ENCODE measurements around the gene MTG1. TPM values are rescaled to one million over a fixed set of nuclear protein-coding genes. Genes with fewer than 3 reads are reported as not detected.
"Not testable (repeated sequence)": the region's sequence is repeated elsewhere in the genome, so short reads cannot be mapped to it uniquely, and the experiment has no call there.

The MTG1 gene
- polyA plus RNA-seq, 1 donor: 43.2 TPM

DNA sequence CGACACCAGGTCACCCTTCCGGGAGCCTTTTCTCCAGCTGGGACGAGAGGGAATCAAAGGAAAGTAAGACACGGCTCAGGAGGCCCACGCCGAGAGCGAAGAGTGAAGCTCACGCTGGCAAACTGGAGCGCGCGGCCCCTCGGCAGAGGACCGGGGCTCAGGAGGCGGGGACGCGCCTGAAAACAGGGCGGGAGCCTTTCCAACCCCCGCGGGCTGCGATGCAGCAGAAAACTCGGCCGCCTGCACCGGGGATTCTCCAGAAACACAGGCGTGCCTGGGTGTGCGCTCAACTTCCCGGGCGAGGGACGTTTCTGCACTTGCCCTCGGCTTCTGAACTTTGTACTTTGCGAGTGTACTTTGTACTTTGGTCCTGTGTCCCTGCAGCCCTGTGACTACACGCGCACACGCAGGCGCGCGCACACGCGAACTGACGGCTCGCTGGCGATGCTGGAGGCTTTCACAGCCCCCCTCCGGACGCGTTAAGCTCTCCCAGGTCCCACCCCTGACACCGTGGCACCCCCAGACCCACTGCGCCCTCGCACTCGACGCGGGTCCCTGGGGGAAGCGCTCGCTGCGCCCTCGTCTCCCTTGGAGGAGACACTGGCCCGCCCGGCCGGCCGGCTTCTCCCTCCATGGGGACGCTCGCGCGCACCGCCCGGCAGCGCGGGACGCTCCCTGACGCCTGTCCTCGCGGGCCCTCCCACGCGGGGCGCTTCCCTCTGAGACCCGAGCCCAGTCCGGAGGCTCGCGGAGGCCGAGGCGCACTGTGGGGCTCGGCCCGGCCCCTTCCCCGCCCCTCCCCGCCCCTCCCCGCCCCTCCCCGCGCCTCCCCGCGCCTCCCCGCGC, 15.5 kb upstream of the MTG1 start:
- DNase-seq (ENCODE audit: low read depth): no peak

DNA sequence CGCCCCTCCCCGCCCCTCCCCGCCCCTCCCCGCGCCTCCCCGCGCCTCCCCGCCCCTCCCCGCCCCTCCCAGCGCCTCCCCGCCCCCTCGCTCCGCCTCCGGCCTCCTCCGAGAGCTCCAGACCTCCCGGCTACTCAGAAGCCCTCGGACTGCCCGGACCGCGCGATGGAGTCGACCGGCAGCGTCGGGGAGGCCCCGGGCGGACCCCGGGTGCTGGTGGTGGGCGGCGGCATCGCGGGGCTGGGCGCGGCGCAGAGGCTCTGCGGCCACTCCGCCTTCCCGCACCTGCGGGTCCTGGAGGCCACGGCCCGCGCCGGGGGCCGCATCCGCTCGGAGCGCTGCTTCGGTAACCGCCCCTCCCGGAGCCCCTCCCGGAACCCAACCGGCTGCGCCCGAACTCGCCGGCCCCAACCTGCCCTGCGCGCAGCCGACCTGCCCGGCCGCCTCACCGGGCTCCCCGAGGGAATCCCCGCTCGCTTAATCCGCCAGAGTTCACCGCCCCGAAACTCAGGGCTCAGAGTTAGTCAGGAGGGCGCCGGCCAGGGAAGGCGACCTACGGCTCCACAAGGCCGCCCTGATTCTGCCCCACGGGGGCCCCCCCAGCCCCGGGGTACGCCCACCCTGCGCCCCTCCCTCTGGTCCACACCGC, 14.7 kb upstream of the MTG1 start, which contains the start of gene PAOX:
Gene PAOX, plus strand, starts transcription at position 111 of the 649 bp plus-strand sequence. Its CDS starts 55 bp downstream, at position 166.
- DNase-seq (ENCODE audit: low read depth): no peak

DNA sequence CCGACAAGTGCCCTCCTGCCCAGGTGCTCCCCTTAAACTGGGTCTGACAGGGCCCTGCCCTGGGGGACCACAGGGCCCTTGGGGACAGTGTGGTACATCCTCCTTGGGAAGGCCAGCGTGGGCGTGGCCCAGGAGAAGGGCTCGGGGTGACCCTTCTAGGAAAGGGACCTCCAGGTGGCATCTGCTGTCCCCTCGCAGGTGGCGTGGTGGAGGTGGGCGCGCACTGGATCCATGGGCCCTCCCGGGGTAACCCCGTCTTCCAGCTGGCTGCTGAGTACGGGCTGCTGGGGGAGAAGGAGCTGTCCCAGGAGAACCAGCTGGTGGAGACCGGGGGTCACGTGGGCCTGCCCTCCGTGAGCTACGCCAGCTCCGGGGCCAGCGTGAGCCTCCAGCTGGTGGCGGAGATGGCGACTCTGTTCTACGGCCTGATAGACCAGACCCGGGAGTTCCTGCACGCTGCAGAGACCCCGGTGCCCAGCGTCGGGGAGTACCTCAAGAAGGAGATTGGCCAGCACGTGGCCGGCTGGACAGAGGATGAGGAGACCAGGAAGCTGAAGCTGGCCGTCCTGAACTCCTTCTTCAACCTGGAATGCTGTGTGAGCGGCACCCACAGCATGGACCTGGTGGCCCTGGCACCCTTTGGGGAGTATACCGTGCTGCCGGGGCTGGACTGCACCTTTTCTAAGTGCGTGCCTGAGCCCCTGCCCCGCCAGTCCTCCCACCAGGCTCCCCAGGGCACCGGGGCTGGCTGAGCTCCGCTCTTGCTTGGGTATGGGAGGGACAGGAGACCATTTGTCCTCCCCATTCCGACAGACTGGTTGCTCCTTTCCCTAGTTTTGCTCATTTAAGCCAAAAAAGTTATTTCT, 13.9 kb upstream of the MTG1 start:
- DNase-seq (ENCODE audit: low read depth): no peak

DNA sequence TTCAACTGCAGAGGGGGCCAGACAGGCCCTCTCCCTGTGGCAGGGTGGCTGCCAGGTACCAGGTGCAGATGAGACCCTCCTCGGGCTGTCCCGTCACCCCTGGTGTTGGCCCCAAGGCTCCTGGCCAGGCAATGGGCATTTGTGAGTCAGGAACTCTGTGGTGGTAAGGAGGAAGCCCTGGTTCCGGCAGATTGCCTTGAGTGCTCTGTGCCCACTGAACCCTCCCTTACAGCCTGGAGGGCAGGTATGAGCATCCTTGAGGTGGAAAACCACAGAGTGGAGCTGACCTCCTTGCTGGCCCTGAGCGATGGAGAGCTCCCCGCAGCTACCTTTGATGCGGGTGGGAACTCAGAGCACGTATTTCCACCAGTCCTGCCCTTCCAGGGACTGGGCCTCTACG, 12.9 kb upstream of the MTG1 start:
- no peak for DNase-seq (ENCODE audit: low read depth)

DNA sequence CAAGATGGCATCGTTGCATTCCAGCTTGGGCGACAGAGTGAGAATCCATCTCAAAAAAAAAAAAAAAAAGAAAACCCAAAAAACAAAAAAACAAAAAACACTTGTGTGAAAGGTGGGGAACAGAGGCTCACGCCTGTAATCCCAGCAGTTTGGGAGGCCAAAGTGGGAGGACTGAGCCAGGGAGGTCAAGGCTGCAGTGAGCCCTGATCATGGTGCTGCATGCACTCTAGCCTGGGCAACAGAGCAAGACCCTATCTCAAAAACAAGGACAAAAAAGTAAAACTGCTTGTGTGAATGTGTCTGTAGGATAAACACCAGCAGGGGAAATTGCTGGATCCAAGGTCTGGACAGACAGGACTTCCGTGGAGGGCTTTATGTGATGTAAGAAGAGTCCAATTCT, 10.4 kb upstream of the MTG1 start:
- DNase-seq (ENCODE audit: low read depth): no peak

DNA sequence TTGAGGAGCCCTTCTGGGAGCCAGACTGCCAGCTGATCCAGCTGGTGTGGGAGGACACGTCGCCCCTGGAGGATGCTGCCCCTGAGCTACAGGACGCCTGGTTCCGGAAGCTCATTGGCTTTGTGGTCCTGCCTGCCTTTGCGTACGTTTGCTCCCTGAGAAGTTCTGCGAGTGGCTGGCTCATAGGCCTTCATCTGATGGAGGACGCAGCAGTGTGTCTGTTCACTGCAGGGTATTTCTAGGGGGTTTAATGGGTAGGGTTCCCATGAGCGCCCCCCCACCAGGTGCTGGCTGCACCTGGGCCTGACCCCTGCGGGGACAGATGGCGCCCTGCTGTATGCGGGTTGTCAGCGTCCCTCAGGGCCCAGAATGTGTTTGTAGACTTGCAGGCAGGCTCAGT, 9.9 kb upstream of the MTG1 start:
- no peak for DNase-seq (ENCODE audit: low read depth)

DNA sequence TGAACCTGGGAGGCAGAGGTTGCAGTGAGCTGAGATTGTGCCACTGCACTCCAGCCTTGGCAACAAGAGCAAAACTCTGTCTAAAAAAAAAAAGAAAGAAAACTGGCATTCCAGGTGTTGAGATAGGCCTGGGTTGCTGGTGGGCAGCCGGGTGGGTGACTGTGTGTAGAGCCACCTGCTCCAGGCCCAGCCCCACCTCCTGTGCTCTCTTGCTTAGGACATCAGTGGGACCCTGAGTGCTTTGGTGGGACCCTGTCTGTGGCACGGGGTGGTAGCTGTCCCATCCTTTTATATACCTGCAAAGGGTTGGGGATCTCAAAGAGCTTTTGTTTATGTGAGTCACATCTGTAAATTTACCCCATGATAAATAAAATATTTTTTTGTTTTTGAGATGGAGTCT, 8.7 kb upstream of the MTG1 start:
- DNase-seq (ENCODE audit: low read depth): no peak

DNA sequence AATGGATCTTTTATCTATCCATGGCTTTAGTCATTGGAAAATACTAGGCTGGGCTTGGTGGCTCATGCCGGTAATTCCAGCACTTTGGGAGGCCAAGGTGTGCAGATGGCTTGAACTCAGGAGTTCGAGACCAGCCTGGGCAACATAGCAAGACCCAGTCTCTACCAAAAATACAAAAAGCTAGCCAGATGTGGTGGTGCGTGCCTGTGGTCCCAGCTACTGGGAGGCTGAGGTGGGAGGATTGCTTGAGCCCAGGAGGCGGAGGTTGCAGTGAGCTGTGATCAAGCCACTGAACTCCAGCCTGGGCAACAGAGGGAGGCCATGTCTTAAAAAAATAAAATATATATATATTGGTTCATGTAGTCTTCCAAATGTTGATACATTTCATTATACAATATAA, 7.0 kb upstream of the MTG1 start:
- not testable (repeated sequence) for DNase-seq (ENCODE audit: low read depth)

DNA sequence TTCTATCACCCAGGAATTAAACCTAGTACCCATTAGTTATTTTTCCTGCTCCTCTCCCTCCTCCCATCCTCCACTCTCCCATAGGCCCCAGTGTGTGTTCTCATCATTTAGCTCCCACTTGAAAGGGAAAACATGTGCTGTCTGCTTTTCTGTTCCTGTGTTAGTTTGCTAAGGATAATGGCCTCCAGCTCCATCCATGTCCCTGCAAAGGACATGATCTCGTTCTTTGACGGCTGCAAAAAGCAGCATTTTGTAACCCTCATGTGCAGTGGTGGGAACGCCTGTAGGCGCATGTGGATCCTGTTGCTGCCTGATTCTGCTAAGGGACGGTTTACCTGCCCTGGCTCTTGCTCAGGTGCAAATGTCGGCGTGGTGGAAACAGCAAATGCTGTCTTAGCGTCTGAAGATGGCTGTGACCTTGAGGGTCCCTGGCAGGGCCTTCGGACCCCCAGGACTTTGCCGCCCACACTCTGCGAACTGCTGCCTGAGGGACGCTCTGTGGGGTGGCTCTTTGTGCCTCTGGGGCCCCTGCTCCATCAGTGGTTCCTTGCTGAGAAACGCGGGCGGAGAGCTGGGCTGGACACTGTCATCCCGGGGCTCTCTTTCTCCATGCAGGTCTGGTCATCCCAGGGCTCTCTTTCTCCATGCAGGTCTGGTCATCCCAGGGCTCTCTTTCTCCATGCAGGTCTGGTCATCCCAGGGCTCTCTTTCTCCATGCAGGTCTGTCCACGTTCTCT, 5.6 kb upstream of the MTG1 start:
- DNase-seq (ENCODE audit: low read depth): no peak

DNA sequence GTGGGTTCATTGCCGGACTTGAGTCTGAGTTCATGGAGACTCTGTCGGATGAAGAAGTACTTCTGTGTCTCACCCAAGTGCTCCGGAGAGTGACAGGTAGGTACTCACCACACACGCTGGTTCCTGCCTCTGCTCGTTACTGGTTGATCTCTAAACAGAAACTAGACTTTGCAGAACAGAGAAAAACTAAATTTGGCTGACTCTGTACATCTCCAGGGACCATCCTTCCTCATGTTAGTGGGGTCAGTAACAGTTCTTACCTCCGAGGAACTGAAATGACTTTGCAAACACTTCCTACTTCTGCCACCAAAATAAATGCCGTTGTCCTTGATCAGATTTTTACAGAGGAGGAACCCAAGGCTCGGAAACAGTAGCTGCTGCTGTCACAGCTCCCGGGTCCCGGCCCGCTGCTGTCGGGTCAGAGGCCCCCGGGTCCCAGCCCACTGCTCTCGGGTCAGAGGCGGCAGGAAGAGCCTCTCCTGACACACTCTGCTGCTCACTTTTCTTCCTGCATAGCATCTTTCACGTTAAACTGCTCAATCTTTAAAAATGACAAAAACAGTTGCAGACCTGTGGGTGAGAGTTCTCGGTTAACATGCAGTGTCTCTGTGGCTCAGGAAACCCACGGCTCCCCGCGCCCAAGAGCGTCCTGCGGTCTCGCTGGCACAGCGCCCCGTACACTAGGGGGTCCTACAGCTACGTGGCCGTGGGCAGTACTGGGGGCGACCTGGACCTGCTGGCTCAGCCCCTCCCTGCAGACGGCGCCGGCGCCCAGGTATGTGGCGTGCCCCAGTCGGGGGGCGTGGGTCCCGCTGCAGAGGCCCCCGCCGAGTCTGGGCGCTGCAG, 4.8 kb upstream of the MTG1 start:
- no peak for DNase-seq (ENCODE audit: low read depth)

DNA sequence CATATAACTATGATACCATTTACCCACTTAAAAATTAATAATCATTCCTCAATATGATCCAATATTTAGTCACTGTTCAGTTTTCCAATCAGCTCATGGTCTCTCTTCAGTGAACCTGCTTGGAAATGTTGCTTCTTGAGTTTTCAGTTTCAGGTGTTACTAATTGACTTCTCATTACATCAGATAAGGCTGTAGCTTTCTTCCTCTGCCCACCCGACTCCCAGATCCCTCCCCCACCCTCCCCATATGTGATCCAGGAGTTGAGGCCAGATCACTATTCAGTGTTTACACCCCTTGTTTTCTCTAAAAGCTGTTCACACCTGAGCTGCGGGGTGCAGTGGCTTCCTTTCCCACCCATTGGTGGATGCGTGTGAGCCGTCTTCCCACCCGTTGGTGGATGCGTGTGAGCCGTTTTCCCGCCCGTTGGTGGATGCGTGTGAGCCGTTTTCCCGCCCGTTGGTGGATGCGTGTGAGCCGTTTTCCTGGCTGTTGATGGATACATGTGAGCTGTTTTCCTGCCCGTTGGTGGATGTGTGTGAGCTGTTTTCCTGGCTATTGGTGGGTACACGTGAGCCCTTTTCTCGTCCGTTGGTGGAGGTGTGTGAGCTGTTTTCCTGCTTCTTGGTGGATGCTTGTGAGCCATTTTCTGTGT, 3.2 kb upstream of the MTG1 start:
- no peak for DNase-seq (ENCODE audit: low read depth)

DNA sequence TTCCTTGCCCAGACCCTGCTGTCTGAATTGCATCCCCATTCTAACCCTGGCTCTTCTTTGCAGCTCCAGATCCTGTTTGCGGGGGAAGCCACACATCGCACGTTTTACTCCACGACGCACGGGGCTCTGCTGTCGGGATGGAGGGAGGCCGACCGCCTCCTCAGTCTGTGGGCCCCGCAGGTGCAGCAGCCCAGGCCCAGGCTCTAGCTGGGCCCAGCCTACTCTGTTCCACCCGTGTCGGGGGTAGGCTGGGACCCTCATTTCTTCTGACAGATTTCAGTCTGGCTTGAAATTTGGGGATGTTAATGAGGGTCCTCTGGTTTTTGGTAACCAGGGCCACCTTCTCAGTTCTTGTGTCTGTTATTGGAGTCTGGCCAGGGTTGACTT, 2.7 kb upstream of the MTG1 start:
- no peak for DNase-seq (ENCODE audit: low read depth)

DNA sequence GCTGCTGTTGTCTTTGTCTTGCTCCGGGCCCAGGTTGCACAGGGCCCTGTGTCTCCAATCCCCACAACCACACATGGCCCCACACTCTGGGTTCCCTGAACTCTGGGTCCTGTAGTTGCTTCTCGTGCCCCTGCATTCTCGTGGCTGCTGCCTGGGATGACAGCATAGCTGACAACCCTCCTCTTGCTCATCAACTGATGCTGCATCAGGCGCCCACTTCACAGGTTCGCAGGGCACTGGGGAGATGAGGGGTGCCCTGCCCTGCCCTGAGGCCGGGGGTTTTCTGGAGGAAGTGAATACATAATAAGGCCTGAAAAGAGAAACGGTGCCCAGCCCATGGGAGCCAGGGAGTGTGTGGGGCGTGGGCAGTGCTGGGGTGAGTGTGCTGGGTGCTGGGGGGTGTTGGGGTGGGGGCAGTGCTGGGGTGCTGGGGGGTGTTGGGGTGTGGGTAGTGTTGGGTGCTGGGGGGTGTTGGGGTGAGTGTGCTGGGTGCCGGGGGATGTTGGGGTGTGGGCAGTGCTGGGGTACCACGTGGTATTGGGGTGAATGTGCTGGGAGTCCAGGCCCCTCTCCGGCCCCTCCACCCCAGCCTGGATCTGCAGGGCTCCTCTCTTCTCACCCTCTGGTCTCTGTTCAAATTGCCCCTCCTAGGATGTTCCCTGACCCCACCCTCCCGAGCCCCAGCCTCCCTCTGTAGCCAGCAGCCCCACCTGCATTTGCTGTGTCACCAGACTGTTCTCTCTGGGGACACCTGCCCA, 2.0 kb upstream of the MTG1 start:
- no peak for DNase-seq (ENCODE audit: low read depth)

DNA sequence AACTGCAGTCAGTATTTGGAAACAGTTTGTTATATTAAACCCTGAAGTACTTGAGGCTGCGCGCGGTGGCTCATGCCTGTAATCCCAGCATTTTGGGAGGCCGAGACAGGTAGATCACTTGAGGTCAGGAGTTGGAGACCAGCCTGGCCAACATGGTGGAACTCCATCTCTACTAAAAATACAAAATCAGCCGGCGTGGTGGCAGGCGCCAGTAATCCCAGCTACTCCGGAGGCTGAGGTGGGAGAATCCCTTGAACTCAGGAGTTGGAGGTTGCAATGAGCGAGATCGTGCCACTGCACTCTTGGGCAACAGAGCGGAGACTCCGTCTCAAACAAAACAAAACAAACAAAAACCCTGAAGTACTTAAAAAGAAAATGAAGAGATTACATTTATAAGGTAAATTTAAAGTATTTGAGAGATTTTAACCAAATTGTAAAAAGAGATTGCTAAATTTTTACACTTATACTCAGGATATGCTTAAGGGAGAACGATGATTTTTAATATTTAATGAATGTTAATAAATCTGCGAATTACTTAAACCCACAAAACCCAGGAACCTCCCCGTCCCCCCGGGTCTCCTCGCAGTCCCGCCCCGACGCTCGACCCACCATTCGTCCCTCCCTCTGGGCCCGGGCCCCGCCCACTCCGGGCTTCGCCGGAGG, 425 bp upstream of the MTG1 start:
- DNase-seq (ENCODE audit: low read depth): no peak

DNA sequence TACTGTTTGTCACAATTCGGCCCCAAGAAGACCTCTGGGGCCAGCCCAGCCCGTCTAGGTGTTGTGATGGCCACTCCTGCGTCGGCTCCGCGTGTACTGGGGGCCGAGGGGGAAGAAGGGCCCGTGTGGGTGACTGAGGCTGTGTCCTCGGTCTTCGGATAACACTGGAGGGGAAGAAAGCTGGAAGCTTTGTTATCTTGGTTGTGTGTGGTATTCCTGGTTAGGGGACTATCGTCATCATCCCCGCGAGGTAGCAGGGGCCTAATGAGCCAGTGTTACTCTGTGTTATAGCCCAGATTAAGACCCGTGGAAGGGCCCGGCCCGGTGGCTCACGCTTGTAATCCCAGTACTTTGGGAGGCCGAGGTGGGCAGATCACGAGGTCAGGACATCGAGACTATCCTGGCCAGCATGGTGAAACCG, 854 bp downstream of the MTG1 start:
- no peak for DNase-seq (ENCODE audit: low read depth)

DNA sequence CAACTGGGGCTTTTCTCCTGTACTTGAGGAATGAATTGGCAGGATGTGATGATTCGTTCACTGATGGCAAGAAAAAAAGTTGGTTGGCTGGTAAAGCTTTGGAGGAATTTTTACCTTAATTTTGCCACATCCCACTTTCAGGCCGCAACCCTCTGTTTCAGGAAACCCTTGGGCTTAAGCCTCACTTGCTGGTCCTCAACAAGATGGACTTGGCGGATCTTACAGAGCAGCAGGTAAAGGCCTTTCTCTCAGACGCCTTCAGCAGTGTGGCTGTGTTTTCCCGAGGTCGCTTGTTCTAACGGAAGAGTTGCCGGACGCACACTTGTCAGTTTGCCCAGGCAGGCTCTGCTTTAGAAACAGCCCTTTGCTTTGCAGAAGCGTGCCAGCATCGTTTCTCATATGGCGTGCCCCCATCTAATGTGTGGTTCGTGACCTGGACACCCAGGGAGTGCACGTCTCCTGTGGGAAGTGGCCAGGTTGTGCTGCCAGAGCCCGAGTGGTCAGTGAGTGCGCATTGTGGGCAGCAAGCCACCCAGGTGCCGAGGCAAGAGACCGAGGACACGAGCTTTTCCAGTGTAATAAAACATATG, 2.2 kb downstream of the MTG1 start:
- DNase-seq (ENCODE audit: low read depth): no peak

DNA sequence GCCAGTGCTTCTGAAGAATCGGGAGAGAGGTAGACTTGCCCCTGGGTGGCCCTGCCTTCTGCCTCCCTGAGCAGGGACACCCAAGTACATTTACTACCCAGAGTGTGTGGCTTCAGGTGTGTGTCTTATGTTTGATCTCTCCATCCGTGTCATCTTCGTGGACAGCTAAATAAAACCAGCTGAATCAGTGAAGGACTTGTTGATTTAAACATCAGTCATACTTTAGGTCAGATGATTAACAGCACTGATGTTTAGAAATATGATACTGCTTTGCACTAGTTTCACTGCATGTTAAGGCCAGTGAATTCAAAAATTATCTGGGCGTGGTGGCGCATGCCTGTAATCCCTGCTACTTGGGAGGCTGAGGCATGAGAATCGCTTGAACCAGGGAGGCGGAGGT, 4.0 kb downstream of the MTG1 start:
- DNase-seq (ENCODE audit: low read depth): no peak

DNA sequence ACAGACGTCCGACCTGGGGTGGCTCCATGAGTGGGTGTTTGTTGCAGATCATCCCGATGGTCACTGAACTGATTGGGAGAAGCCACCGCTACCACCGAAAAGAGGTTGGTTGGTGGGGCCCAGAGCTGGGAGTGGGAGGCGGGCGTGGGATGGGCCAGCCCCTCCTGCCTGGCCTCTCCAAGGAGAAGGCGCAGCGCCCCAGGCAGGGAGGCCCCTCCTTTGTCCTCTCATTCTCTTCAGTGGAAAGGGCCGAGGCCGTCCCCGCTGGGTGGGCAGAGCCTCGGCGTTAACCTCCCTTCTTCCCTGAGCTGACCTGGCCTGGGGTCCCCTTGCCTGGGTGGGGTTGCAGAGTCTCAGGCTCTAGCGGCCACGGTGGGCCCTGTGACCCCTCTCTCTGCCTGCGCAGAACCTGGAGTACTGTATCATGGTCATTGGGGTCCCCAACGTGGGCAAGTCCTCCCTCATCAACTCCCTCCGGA, 5.2 kb downstream of the MTG1 start:
- DNase-seq (ENCODE audit: low read depth): no peak
